ENCODE results near the gene BUD23. TPM values are rescaled to one million over a fixed set of nuclear protein-coding genes. Genes with fewer than 3 reads are reported as not detected.
A peak's percentile ranks its signal among the peaks of the same experiment; 100 is the strongest.

The BUD23 gene
- total RNA-seq, 1 donor from 2014 or later: 38.4 TPM

- Histone ChIP-seq H3K9me3 (no peaks in the 10 kb centered on the region), H3K4me3 (no peak overlapping the region), H3K27me3 (no peaks in the 10 kb centered on the region), H3K36me3 (peaks cover 29% of the 10 kb centered on the region), H3K27ac (no peak overlapping the region), H3K4me1 (no peaks in the 10 kb centered on the region)
- ATAC-seq: no peak
- intact Hi-C loops (cut with DNase I): no loop called here
- TF ChIP-seq CTCF (IDR thresholded peaks at IDR 0.05): no peak
- no peak for DNase-seq
These were observed 17.3 kb downstream of the BUD23 start for GRCh38 chr7:73700581-73701134.

- no peaks in the 10 kb centered on the region for H3K9me3 ChIP-seq
- DNase-seq: no peak
- peak; percentile 33 for ATAC-seq
- peaks cover 21% of the 10 kb centered on the region for H3K36me3 ChIP-seq
- no peak overlapping the region for H3K4me3 ChIP-seq
- no peak overlapping the region for H3K27ac ChIP-seq
- peak; percentile 54 for TF ChIP-seq CTCF (IDR thresholded peaks at IDR 0.05)
- H3K4me1 ChIP-seq: no peaks in the 10 kb centered on the region
- intact Hi-C loops (cut with DNase I): no loop called here
- no peaks in the 10 kb centered on the region for H3K27me3 ChIP-seq
These were observed 18.1 kb downstream of the BUD23 start for GRCh38 chr7:73701357-73701995.

DNA sequence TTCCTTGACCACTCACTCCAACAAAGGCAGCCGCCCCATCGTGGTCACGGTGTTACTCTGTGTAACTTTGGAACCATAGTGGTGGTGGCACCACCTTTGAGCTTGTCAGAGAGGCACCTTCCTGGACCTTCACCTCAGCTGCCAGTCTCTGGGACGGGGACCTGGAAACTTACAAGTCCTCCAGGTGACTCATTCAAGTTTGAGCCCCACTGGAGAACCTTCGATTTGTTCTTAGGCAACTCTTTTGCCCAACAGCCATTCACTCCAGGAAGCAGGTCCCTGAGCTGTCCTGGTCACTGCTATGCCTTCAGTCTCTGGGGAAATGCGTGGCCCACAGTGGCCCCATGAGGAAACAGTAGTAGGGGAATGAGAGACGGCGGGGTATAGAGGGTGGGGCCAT, 18.8 kb downstream of the BUD23 start:
- Histone ChIP-seq H3K9me3 (no peaks in the 10 kb centered on the region), H3K27ac (no peak overlapping the region), H3K27me3 (no peaks in the 10 kb centered on the region), H3K4me1 (no peaks in the 10 kb centered on the region), H3K4me3 (no peak overlapping the region), H3K36me3 (peaks cover 14% of the 10 kb centered on the region)
- ATAC-seq (no peak), DNase-seq (no peak)
- intact Hi-C loops (cut with DNase I): no loop called here
- no peak for TF ChIP-seq CTCF (IDR thresholded peaks at IDR 0.05)

DNA sequence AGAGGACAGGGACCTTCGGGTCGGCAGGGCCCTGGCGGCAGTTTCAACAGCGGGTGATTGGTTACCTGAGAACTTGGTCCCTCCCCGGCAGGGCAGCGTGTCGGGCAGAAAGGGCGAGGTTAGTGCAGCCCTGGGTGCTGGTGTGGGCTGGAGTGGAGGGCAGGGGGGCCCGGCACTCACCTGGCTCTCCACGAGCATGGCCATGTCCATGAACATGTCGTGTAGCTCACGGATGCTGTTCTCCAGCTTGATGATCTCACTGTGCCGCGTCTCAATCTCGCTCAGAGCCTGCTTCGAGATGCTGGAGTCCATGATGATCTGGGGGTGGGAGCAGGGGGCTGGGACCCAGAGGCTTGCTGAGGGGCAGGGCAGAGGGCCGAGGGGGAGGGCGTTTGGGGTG, 19.3 kb downstream of the BUD23 start:
- Histone ChIP-seq H3K36me3 (peaks cover 9% of the 10 kb centered on the region), H3K4me3 (no peak overlapping the region), H3K27ac (no peak overlapping the region), H3K27me3 (no peaks in the 10 kb centered on the region), H3K9me3 (no peaks in the 10 kb centered on the region), H3K4me1 (no peaks in the 10 kb centered on the region)
- intact Hi-C loops (cut with DNase I): no loop called here
- DNase-seq (no peak), ATAC-seq (no peak)
- no peak for TF ChIP-seq CTCF (IDR thresholded peaks at IDR 0.05)

GRCh38 chr7:73703225-73703624, 19.8 kb downstream of the BUD23 start:
- ATAC-seq (no peak), DNase-seq (no peak)
- H3K27me3 ChIP-seq: no peaks in the 10 kb centered on the region
- no peaks in the 10 kb centered on the region for H3K9me3 ChIP-seq
- no peak overlapping the region for H3K27ac ChIP-seq
- no peak overlapping the region for H3K4me3 ChIP-seq
- H3K36me3 ChIP-seq: peaks cover 4% of the 10 kb centered on the region
- intact Hi-C loops (cut with DNase I): no loop called here
- TF ChIP-seq CTCF (IDR thresholded peaks at IDR 0.05): no peak
- no peaks in the 10 kb centered on the region for H3K4me1 ChIP-seq

All from upper lobe of right lung (tissue), 1 donor.